Vagina (tissue), 2 donors: ENCODE results near the gene ATP5IF1. TPM values are rescaled to one million over a fixed set of nuclear protein-coding genes. Genes with fewer than 3 reads are reported as not detected.
A peak's percentile ranks its signal among the peaks of the same experiment; 100 is the strongest.

Source experiments
- DNase-seq, 2 donors: peaks; one replicate each; pipeline ENCODE4 v3.0.0-alpha.2; 2017; ENCODE audit errors: extremely low spot score in 2 of 2
- H3K27ac ChIP-seq: fragments of 200-600 bp; sonication (generic); one replicate; pipeline ENCODE4 v1.5.1; 2019
- H3K27me3 ChIP-seq: fragments of 200-600 bp; sonication (generic); one replicate; pipeline ENCODE4 v1.5.1; 2019
- H3K36me3 ChIP-seq, 2 donors: fragments of 200-600 bp; sonication (generic); one replicate each; pipeline ENCODE4 v1.5.1; 2017 to 2019
- H3K4me1 ChIP-seq: fragments of 200-600 bp; sonication (generic); one replicate; pipeline ENCODE4 v1.5.1; 2019
- H3K4me3 ChIP-seq, 2 donors: fragments of 200-600 bp; sonication (generic); 1 replicate in 1 of 2; 2 replicates in 1 of 2; pipeline ENCODE4 v1.5.1; 2016 to 2019
- H3K9me3 ChIP-seq: fragments of 200-600 bp; sonication (generic); one replicate; pipeline ENCODE4 v1.5.1; 2019
- POLR2A ChIP-seq, 2 donors: fragments of 450-650 bp; IDR thresholded peaks; one replicate each; pipeline ENCODE4 v1.6.1; 2017; ENCODE audit warnings: antibody characterized with exemption in 2 of 2, mild to moderate bottlenecking in 2 of 2, moderate library complexity in 2 of 2
- POLR2AphosphoS5 ChIP-seq, 2 donors: sonication (generic); formaldehyde crosslinking; IDR thresholded peaks; one replicate each; pipeline ENCODE4 v1.9.0; 2017; ENCODE audit warnings: antibody characterized with exemption in 2 of 2, mild to moderate bottlenecking in 2 of 2, low read depth in 1 of 2; ENCODE audit not compliant: insufficient read depth in 1 of 2
- intact Hi-C: fragments of 100-400 bp; cut with DNase I; formaldehyde crosslinking; loops from one replicate; pipeline ENCODE4 v1.15.1; 2023
- total RNA-seq: library from RNA; depleted of rRNA; stranded (reverse); fragments of >200 nt; gene quantifications from one replicate; pipeline ENCODE4 v1.2.3, GENCODE V29; 2016
- TF ChIP-seq, protein P1 (sequence below), 3 experiments: fragments of 450-650 bp in 2 of 3; fragments of 200-600 bp in 1 of 3; sonication (generic) in 1 of 3; IDR thresholded peaks; one replicate each; pipeline ENCODE4 v1.5.1; 2017 to 2019; ENCODE audit warnings: antibody characterized with exemption in 3 of 3, mild to moderate bottlenecking in 2 of 3, moderate library complexity in 2 of 3

The ATP5IF1 gene
- total RNA-seq, 1 donor from 2014 or later: 224 TPM

DNA sequence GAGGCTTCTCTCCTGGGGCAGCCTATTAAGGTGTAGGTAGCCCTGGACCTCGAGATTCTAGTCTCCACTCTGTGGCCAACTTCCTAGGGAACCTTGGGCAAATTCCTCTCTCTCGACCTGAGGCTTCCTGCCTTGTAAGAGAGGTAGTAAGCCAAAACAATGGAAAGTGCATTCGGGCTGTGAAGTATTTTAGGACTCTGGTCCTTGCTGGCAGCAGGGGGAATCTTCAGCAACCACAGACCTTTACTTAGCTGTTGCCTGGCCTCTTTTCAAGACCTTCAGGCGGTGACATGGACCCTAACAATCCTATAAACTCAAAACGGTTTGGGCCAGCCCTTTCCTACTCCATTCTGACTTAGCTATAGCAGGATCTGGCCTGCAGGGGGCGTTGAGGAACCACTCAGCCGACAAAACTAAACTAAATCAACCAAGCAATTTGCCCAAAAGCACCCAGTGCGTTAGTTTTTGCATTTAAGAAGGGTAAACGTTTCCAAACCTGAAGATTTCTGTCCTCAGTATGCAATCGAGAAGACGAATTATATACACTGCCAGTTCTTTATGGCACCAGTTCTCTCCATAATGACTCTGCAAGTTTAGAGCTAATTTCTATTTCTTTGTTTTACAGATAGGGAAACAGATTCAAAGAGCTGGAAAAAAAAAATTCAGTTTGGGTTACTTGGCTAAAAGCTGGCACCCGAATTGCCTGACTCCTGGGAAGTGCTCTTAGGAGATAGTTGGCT, 12.5 kb downstream of the ATP5IF1 start:
- no peak overlapping the region for H3K4me3 ChIP-seq

DNA sequence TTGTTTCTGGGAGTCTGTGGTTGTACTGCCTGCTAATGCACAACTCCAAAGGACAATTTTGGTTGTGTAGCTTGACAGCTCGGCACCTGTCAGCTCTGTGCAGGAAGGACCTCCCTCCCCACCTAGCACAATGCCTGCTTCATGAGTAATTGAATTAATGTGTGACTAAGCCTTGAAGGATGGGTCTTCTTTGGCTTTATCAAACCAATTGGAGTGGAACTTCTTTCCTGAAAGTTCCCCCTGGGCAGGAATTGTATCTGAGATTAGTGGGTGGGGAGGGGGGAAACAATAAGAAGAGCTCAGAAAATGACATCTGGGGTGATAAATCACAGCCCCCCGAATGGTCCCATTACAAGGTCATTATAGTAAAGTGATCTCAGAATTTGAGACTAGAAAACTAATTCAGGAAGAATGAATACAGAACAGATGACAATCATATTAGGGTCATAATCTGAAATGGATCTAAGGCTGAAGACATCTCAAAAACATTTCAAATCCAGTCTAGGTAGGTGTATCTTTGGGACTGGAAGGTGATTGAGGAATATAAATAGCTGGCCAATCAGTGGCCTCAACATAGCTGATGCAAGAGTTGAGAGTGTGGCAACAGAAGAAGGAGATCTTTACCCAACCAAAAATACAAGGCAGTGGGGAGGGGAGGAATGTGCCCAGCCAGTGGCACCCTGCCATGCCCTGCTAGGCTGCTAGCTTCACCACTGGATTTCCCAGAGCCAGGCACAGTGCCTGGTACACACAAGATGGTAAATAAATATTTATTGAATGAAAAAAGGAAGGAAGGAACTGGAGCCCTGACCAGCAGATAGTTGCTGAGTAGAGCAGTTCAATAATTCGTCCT, 13.3 kb downstream of the ATP5IF1 start:
- intact Hi-C loops: no loop called here
- TF ChIP-seq, protein P1, sequence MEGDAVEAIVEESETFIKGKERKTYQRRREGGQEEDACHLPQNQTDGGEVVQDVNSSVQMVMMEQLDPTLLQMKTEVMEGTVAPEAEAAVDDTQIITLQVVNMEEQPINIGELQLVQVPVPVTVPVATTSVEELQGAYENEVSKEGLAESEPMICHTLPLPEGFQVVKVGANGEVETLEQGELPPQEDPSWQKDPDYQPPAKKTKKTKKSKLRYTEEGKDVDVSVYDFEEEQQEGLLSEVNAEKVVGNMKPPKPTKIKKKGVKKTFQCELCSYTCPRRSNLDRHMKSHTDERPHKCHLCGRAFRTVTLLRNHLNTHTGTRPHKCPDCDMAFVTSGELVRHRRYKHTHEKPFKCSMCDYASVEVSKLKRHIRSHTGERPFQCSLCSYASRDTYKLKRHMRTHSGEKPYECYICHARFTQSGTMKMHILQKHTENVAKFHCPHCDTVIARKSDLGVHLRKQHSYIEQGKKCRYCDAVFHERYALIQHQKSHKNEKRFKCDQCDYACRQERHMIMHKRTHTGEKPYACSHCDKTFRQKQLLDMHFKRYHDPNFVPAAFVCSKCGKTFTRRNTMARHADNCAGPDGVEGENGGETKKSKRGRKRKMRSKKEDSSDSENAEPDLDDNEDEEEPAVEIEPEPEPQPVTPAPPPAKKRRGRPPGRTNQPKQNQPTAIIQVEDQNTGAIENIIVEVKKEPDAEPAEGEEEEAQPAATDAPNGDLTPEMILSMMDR (IDR thresholded peaks at IDR 0.05): no peak
- TF ChIP-seq POLR2AphosphoS5 (IDR thresholded peaks at IDR 0.05; ENCODE audit: insufficient read depth in 1 of 2, low read depth in 1 of 2) (no peak), POLR2A (IDR thresholded peaks at IDR 0.05) (no peak)
- DNase-seq: no peak
- no peaks in the 10 kb centered on the region for H3K27me3 ChIP-seq
- H3K27ac ChIP-seq: peak overlapping the region; percentile 87
- peaks cover 24% of the 10 kb centered on the region for H3K4me1 ChIP-seq
- H3K4me3 ChIP-seq: no peak overlapping the region
- H3K9me3 ChIP-seq: no peaks in the 10 kb centered on the region
- H3K36me3 ChIP-seq: no peaks in the 10 kb centered on the region

More for the DNA sequence above, 12.5 kb downstream of the ATP5IF1 start:
- DNase-seq: no peak
- intact Hi-C loops: no loop called here
- H3K4me1 ChIP-seq: peaks cover 24% of the 10 kb centered on the region
- no peaks in the 10 kb centered on the region for H3K36me3 ChIP-seq
- no peaks in the 10 kb centered on the region for H3K27me3 ChIP-seq
- peak in 1 of 2 donors; percentile 31 for TF ChIP-seq POLR2AphosphoS5 (IDR thresholded peaks at IDR 0.05; ENCODE audit: insufficient read depth in 1 of 2, low read depth in 1 of 2)
- TF ChIP-seq, protein P1 (IDR thresholded peaks at IDR 0.05): peak; percentile 80 to 91 (median 82)
- TF ChIP-seq POLR2A (IDR thresholded peaks at IDR 0.05): no peak
- peak overlapping the region; percentile 87 for H3K27ac ChIP-seq
- H3K9me3 ChIP-seq: no peaks in the 10 kb centered on the region

DNA sequence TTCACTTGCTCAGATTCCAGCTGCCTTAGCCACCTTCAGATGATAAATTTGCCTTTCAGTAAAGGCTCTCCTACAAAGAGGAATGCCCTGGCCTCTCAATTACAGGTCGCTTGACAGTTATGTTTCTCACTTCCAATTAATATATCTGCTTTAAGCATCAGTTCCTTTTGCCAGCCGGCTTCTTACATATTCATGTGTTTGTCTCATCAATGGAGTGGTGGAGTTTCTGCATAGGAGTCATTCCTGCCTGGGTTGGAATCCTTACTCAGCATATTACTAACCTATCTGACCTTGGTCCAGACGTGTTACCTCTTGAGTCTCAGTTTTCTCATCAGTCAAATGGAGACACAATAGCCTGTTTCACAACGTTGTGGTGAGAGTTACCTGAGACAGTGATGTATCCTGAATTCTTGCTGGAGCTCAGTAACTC, 14.0 kb downstream of the ATP5IF1 start:
- Histone ChIP-seq H3K27me3 (no peaks in the 10 kb centered on the region), H3K4me1 (peaks cover 24% of the 10 kb centered on the region), H3K36me3 (no peaks in the 10 kb centered on the region), H3K4me3 (no peak overlapping the region), H3K9me3 (no peaks in the 10 kb centered on the region), H3K27ac (no peak overlapping the region)
- no peak for TF ChIP-seq POLR2A (IDR thresholded peaks at IDR 0.05)
- TF ChIP-seq, protein P1 (IDR thresholded peaks at IDR 0.05): no peak
- no peak for TF ChIP-seq POLR2AphosphoS5 (IDR thresholded peaks at IDR 0.05; ENCODE audit: insufficient read depth in 1 of 2, low read depth in 1 of 2)
- no peak for DNase-seq
- intact Hi-C loops: no loop called here

DNA sequence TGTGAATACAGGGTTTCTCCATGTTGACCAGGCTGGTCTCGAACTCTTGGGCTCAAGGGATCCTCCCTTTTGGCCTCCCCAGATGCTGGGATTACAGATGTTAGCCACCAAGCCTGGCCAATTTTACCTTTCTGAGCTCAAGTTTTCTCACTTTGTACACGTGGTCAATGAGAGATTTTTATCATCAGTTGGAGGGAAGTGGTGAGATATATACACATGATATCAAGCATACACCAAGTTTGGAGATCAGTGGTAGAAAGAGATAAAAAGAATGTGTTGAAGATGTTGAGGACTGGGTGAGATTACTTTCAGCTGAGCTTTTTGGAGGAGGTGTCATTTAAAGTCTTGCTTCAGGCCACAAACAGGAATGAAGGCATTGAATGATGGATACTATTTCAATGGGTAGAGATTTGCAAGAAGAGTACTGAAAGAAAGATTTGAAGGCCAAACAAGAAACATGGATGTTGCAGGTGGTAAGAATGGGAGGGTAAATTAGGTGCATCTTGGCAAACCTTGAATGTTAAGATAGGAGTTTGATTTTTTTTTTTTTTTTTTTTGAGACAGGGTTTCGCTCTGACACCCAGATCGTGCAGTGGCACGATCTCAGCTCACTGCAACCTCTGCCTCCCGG, 20.4 kb downstream of the ATP5IF1 start:
- Histone ChIP-seq H3K27ac (no peak overlapping the region), H3K9me3 (no peaks in the 10 kb centered on the region), H3K4me3 (no peak overlapping the region), H3K4me1 (peaks cover 17% of the 10 kb centered on the region), H3K36me3 (no peaks in the 10 kb centered on the region), H3K27me3 (no peaks in the 10 kb centered on the region)
- intact Hi-C loops: no loop called here
- DNase-seq: no peak
- TF ChIP-seq POLR2A (IDR thresholded peaks at IDR 0.05): no peak
- TF ChIP-seq, protein P1 (IDR thresholded peaks at IDR 0.05): no peak
- no peak for TF ChIP-seq POLR2AphosphoS5 (IDR thresholded peaks at IDR 0.05; ENCODE audit: insufficient read depth in 1 of 2, low read depth in 1 of 2)
